HG03025 (cell line): Measurements from ENCODE around the gene RCE1.
"Not testable (repeated sequence)": the region's sequence is repeated elsewhere in the genome, so short reads cannot be mapped to it uniquely, and the experiment has no call there.

Experiments used
- ATAC-seq: cut with Tn5 transposase; IDR thresholded peaks from one replicate; pipeline ENCODE4 v1.9.1; 2021; ENCODE audit warnings: mild to moderate bottlenecking, moderate library complexity; ENCODE audit not compliant: unreplicated experiment, low FRiP score

Gene RCE1, protein sequence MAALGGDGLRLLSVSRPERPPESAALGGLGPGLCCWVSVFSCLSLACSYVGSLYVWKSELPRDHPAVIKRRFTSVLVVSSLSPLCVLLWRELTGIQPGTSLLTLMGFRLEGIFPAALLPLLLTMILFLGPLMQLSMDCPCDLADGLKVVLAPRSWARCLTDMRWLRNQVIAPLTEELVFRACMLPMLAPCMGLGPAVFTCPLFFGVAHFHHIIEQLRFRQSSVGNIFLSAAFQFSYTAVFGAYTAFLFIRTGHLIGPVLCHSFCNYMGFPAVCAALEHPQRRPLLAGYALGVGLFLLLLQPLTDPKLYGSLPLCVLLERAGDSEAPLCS

GRCh38 chr11:66842896-66843775, at the start of gene RCE1:
Gene RCE1 (plus strand): TSS chr11:66843441. CDS start chr11:66843456, 15 bp downstream.
- ATAC-seq, result no peak

GRCh38 chr11:66799815-66800214, 43.4 kb upstream of the RCE1 start:
- not testable (repeated sequence) for ATAC-seq

DNA sequence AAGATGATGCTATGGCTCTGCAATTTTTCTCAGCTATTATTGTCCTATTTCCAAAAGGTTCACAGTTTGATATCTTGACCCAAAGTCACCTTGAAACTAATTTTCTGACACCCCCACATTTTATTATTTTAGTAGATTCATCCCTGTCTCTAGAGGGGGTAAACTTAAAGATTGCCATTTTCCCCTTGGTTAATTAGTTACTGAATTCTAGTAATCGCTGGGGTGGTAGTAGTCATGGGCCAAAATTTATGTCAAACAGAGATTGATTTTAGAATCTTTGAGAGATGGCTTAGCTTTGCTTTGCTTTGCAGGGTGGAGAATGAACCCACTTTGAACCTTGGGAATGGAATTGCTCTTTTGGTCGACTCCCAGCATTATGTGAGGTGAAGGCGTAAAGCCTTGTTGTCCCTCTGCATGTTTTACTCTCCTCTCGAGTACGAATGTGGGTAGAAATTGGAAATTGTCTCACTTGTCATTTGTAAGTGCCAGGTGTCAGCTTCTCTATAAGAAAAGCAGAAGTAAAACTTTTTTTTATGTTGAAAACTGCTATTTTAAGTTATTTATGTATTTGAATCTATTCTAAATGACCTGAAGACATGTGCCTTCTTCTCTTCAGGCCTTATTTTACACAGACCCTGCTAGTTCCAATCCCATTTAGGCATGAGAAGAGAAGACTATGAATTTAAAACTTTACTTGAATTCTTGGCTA, 42.4 kb upstream of the RCE1 start:
- ATAC-seq, result no peak

DNA sequence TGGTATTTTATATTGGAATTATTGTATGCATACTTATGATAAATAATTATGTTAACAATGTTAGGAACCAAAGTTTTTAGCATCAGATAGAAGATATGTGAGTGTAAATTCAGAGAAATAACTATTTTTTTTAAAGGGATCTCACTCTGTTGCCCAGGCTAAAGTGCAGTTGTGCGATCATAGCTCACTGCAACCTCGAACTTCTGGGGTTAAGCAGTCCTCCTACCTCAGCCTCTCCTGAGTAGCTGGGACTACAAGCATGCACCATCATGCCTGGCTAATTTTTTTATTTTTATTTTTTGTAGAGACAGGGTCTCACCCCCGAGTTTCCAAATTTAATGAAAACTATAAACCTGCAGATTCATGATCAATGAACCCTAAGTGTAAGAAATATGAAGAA, 33.6 kb upstream of the RCE1 start:
- no peak for ATAC-seq

GRCh38 chr11:66810576-66811185, 32.6 kb upstream of the RCE1 start:
- ATAC-seq, result no peak

- no peak for ATAC-seq
Measured at GRCh38 chr11:66814678-66815077, 28.6 kb upstream of the RCE1 start.

GRCh38 chr11:66815646-66816045, 27.6 kb upstream of the RCE1 start:
- ATAC-seq, result no peak

GRCh38 chr11:66818231-66818955, 24.8 kb upstream of the RCE1 start:
- no peak for ATAC-seq

- ATAC-seq, result no peak
Measured at GRCh38 chr11:66820381-66820780, 22.9 kb upstream of the RCE1 start.

DNA sequence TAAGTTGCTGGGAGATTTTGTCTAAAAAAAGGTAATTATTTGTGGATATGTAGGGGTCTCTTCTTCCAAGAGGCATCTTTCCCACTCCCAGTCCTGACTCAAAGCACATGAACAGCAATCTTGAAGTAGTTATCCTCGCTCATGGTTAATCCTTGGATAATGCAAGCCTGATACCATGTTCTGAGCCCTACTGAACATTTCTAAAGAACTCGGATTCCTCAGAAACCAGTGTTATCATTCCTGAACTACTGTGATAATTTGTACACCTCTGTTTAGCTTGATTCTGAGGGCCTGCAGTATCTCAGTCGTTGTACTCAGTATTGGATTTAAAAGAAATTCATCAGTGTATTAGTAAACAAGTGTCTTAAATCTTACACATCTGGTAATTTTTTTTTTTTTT, 22.3 kb upstream of the RCE1 start:
- no peak for ATAC-seq

DNA sequence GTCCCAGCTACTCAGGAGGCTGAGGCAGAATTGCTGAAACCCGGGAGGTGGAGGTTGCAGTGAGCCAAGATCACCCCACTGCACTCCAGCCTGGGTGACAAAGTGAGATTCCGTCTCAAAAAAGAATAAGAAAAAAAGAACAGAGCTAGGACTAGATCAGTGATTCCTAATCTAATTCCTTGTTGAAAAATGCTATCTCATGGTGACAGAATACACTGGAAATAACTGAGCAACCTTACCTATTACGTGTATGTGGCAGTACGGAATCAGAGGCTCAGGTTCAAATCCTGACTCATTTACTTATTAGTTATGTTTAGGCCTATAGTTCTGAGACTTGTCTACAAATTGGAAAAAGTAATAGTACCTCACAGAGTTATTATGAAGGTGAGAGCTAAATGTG, 19.5 kb upstream of the RCE1 start:
- no peak for ATAC-seq

DNA sequence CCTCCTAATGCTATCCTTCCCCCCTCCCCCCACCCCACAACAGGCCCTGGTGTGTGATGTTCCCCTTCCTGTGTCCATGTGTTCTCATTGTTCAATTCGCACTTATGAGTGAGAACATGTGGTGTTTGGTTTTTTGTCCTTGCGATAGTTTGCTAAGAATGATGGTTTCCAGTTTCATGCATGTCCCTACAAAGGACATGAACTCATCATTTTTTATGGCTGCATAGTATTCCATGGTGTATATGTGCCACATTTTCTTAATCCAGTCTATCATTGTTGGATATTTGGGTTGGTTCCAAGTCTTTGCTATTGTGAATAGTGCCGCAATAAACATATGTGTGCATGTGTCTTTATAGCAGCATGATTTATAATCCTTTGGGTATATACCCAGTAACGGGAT, 18.7 kb upstream of the RCE1 start:
- ATAC-seq, result not testable (repeated sequence)

DNA sequence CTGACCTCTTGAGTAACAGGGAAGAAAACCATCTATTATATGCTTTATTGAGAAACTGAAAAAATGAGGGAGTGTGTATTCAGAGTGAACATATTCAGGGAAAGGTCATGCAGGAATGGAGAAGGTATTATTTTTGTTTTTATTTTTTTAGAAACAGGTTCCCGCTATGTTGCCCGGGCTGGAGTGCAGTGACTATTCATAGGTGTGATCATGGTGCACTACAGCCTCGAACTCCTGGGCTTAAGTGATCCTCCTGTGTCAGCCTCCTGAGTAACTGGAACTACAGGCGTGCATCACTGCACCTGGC, 8.7 kb upstream of the RCE1 start:
- no peak for ATAC-seq

DNA sequence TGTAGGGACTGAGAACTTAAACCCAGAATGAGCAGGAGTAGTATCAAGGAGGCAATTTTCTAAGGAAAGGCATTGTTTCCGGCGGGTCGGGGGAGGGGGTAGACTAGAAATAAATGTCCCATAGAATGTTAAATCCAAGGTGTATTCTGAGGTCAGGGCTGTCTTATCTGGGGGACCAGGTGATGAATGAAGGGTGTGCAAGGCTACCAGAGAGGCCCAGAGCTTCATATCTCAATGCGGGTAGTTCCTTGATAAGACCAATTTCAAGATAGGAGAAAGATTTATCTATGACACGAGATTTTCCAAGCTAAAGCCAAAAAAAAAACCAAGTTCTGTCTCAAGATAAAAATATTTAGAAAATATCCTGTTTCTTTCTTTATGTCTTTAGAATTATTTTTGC, 8.3 kb upstream of the RCE1 start:
- no peak for ATAC-seq

DNA sequence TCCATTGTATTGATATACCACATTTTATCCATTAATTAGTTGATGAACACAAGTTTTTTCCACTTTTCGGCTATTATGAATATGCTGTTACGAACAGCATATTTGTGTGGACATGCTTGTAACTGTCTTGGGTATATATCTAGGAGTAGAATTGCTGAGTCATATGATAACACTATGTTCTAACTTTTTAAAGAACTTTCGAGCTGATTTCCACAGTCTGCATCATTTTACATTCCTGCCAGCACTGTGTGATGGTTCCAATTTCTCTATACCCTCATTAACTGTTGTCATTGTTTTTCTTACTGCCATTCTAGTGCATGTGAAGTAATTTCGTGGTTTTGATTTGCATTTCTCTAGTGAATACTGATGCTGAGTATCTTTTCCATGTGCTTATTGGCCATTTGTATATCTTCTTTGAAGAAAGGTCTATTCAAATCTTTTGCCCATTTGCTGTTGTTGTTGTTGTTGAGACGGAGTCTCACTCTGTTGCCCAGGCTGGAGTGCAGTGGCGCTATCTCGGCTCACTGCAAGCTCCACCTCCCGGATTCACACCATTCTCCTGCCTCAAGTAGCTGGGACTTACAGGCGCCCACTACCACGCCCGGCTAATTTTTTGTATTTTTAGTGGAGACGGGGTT, 7.4 kb upstream of the RCE1 start:
- no peak for ATAC-seq

DNA sequence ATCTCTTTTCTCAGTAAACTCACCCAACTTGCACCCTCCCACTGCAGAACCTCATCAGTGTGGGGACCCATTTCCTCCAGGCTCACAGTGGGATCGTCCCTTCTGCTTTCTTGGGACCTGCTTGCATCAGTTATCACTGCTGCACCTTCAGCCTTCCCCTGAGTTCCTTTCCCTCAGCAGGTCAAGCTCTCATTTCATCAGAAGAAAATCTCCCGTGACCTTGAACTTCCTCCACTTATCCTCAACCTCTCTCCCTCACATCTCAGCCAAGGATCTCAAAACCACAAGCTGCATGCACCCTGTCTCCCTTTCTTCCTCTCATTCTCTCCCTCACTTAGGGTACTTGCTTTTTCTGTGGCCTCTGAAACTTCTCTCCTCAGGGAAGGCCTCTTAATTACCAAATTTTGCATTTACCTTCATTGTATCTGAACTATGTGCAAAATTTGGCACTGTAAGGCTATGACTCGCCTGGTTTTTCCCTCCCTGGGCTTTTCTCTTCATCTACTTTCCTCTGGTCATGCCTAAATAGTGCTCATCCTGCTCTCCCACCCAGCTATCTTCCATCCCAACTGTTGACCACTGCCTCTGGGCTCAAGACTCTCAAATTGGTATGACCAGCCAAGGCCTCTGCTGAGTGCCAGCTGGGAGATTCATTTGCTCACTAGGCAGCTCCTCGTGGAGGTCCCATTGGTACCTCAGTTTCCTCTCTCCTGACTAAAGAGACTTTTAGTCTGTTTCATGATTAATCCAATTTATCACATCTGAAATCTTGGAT, 2.7 kb upstream of the RCE1 start:
- ATAC-seq, result no peak

GRCh38 chr11:66841861-66842260, 1.4 kb upstream of the RCE1 start:
- ATAC-seq, result no peak

DNA sequence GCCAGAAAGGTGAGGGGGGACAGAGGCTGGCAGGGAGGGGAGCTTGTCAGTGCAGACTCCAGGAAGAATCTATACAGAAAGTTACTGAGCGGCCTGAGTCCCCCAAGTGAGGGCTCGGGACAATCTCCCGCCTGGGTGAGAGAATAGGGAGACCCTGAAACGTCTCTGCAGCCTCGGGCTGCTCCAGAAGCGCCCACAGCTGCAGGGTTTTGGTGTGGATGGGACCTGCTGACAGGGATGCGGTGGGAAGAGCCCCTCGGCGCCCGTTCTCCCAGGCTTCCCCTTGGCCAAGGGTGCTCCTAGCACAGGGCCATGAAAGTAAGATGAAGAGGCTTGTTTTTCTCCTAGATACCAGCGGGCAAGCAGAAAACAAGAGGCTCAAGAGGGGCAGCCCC, 743 bp upstream of the RCE1 start:
- no peak for ATAC-seq
